Inflammatory macrophage treated with lipopolysaccharide for 1 hour (primary cell): Measurements from ENCODE around the gene CACTIN.
"Not testable (repeated sequence)": the region's sequence is repeated elsewhere in the genome, so short reads cannot be mapped to it uniquely, and the experiment has no call there.

Experiments used
- DNase-seq, 2 donors: peaks; one replicate each; pipeline ENCODE4 v3.0.0-alpha.2; 2020 to 2022

Gene CACTIN

GRCh38 chr19:3626473-3627350, at the start of gene CACTIN:
Gene CACTIN (minus strand): TSS chr19:3626790. CDS start chr19:3626762, 28 bp downstream.
- peak; percentile 99 for DNase-seq

GRCh38 chr19:3674784-3675543, 48.4 kb upstream of the CACTIN start:
- DNase-seq: no peak

GRCh38 chr19:3673506-3674439, 47.2 kb upstream of the CACTIN start:
- DNase-seq: peak; percentile 91

- DNase-seq: peak; percentile 24 to 29
These were observed 46.4 kb upstream of the CACTIN start for GRCh38 chr19:3672993-3673392.

- no peak for DNase-seq
These were observed 46.0 kb upstream of the CACTIN start for GRCh38 chr19:3672575-3672948.

- DNase-seq: peak; percentile 48 to 72
These were observed 45.3 kb upstream of the CACTIN start for GRCh38 chr19:3671680-3672574.

GRCh38 chr19:3670796-3671679, 44.4 kb upstream of the CACTIN start:
- DNase-seq: peak; percentile 86 to 93

GRCh38 chr19:3669947-3670795, 43.6 kb upstream of the CACTIN start:
- peak; percentile 81 to 86 for DNase-seq

GRCh38 chr19:3669082-3669946, 42.7 kb upstream of the CACTIN start:
- DNase-seq: no peak

GRCh38 chr19:3668331-3669081, 41.9 kb upstream of the CACTIN start:
- DNase-seq: no peak

GRCh38 chr19:3667766-3668165, 41.2 kb upstream of the CACTIN start:
- DNase-seq: no peak

- no peak for DNase-seq
These were observed 40.5 kb upstream of the CACTIN start for GRCh38 chr19:3667037-3667638.

- DNase-seq: not testable (repeated sequence)
These were observed 39.9 kb upstream of the CACTIN start for GRCh38 chr19:3666545-3666856.

- peak in 1 of 2 donors; percentile 71 for DNase-seq
These were observed 39.3 kb upstream of the CACTIN start for GRCh38 chr19:3665681-3666544.

- DNase-seq: no peak
These were observed 38.5 kb upstream of the CACTIN start for GRCh38 chr19:3664879-3665642.

- DNase-seq: no peak
These were observed 37.2 kb upstream of the CACTIN start for GRCh38 chr19:3663838-3664237.
